GM12864 (cell line): Measurements from ENCODE around the gene NLRP4.

ENCODE experiments used
- DNase-seq: peaks from one replicate; pipeline ENCODE4 v3.0.0-alpha.2; 2011; ENCODE audit warnings: low read depth
- H3K4me3 ChIP-seq: 2 replicates; pipeline ENCODE4 v1.5.1; 2011; ENCODE audit warnings: mild to moderate bottlenecking, low read depth, low read length, control low read depth
- CTCF ChIP-seq: IDR thresholded peaks from 2 replicates; pipeline ENCODE4 v1.5.1; 2011; ENCODE audit warnings: low read depth, mild to moderate bottlenecking, moderate library complexity, low read length, control low read depth, inconsistent platforms; ENCODE audit errors: missing control alignments

The NLRP4 gene

GRCh38 chr19:55838906-55839305 is 2.6 kb downstream of the NLRP4 start:
- DNase-seq = no peak
- no peak overlapping the region for H3K4me3 ChIP-seq
- TF ChIP-seq CTCF = no peak

- no peak for DNase-seq
- no peak for TF ChIP-seq CTCF
- H3K4me3 ChIP-seq = no peak overlapping the region
These were observed 18.8 kb downstream of the NLRP4 start for GRCh38 chr19:55855160-55855559.

- H3K4me3 ChIP-seq = no peak overlapping the region
- TF ChIP-seq CTCF = no peak
These were observed 20.8 kb downstream of the NLRP4 start for GRCh38 chr19:55857149-55857548.

GRCh38 chr19:55857974-55858373 is 21.6 kb downstream of the NLRP4 start:
- TF ChIP-seq CTCF = no peak
- no peak overlapping the region for H3K4me3 ChIP-seq
- DNase-seq = no peak

More at GRCh38 chr19:55857149-55857548, 20.8 kb downstream of the NLRP4 start:
- DNase-seq = peak; percentile 87

GRCh38 chr19:55858401-55858800 is 22.1 kb downstream of the NLRP4 start:
- H3K4me3 ChIP-seq = no peak overlapping the region
- no peak for DNase-seq
- no peak for TF ChIP-seq CTCF

GRCh38 chr19:55858969-55859368 is 22.6 kb downstream of the NLRP4 start:
- no peak for DNase-seq
- no peak overlapping the region for H3K4me3 ChIP-seq
- TF ChIP-seq CTCF = no peak

GRCh38 chr19:55866521-55866920 is 30.2 kb downstream of the NLRP4 start:
- no peak for TF ChIP-seq CTCF
- no peak for DNase-seq
- H3K4me3 ChIP-seq = no peak overlapping the region
